BE2C (cell line): ENCODE data around the gene PBX4.

Experiments used
- DNase-seq: peaks from one replicate; pipeline ENCODE4 v3.0.0-alpha.2; 2020
- H3K27me3 ChIP-seq: fragments of 250-450 bp; sonication (Bioruptor Pico); 2 replicates; pipeline ENCODE4 v1.5.1; 2020; ENCODE audit warnings: mild to moderate bottlenecking
- H3K36me3 ChIP-seq: fragments of 250-450 bp; sonication (Bioruptor Pico); 2 replicates; pipeline ENCODE4 v1.5.1; 2020; ENCODE audit warnings: mild to moderate bottlenecking
- H3K4me1 ChIP-seq: fragments of 250-450 bp; sonication (Bioruptor Pico); 2 replicates; pipeline ENCODE4 v1.5.1; 2020
- H3K4me3 ChIP-seq: 2 replicates; pipeline ENCODE4 v1.5.1; 2011; ENCODE audit warnings: low read depth, low read length
- H3K9me3 ChIP-seq: fragments of 250-450 bp; sonication (Bioruptor Pico); 2 replicates; pipeline ENCODE4 v1.5.1; 2020
- CTCF ChIP-seq: IDR thresholded peaks from 2 replicates; pipeline ENCODE4 v1.5.1; 2012; ENCODE audit warnings: mild to moderate bottlenecking, low read depth, low read length

The PBX4 gene

GRCh38 chr19:19581391-19581790 is 37.1 kb downstream of the PBX4 start:
- no peak for TF ChIP-seq CTCF
- H3K9me3 ChIP-seq = no peaks in the 10 kb centered on the region
- DNase-seq = no peak
- no peaks in the 10 kb centered on the region for H3K36me3 ChIP-seq
- no peaks in the 10 kb centered on the region for H3K27me3 ChIP-seq
- no peak overlapping the region for H3K4me3 ChIP-seq
- H3K4me1 ChIP-seq = no peaks in the 10 kb centered on the region

GRCh38 chr19:19580418-19580817 is 38.1 kb downstream of the PBX4 start:
- H3K4me1 ChIP-seq = no peaks in the 10 kb centered on the region
- TF ChIP-seq CTCF = no peak
- H3K4me3 ChIP-seq = no peak overlapping the region

GRCh38 chr19:19579533-19580361 is 38.7 kb downstream of the PBX4 start:
- H3K4me1 ChIP-seq = no peaks in the 10 kb centered on the region
- no peaks in the 10 kb centered on the region for H3K9me3 ChIP-seq
- no peak for DNase-seq
- TF ChIP-seq CTCF = no peak
- H3K27me3 ChIP-seq = no peaks in the 10 kb centered on the region
- H3K4me3 ChIP-seq = no peak overlapping the region
- H3K36me3 ChIP-seq = no peaks in the 10 kb centered on the region

More at GRCh38 chr19:19580418-19580817, 38.1 kb downstream of the PBX4 start:
- Histone ChIP-seq H3K27me3 (no peaks in the 10 kb centered on the region), H3K36me3 (no peaks in the 10 kb centered on the region), H3K9me3 (no peaks in the 10 kb centered on the region)
- no peak for DNase-seq

- no peak for TF ChIP-seq CTCF
- Histone ChIP-seq H3K27me3 (no peaks in the 10 kb centered on the region), H3K36me3 (no peaks in the 10 kb centered on the region), H3K4me1 (no peaks in the 10 kb centered on the region), H3K4me3 (no peak overlapping the region), H3K9me3 (no peaks in the 10 kb centered on the region)
- DNase-seq = peak; percentile 34
These were observed 40.2 kb downstream of the PBX4 start for GRCh38 chr19:19578252-19578651.

- Histone ChIP-seq H3K9me3 (peaks cover 3% of the 10 kb centered on the region; the same call in 1 of the 2 replicates), H3K4me1 (no peaks in the 10 kb centered on the region), H3K27me3 (no peaks in the 10 kb centered on the region), H3K4me3 (no peak overlapping the region), H3K36me3 (no peaks in the 10 kb centered on the region)
- no peak for DNase-seq
- TF ChIP-seq CTCF = no peak
These were observed 43.1 kb downstream of the PBX4 start for GRCh38 chr19:19575411-19575810.

GRCh38 chr19:19571071-19571786 is 47.3 kb downstream of the PBX4 start:
- no peak for DNase-seq
- Histone ChIP-seq H3K4me1 (no peaks in the 10 kb centered on the region), H3K36me3 (no peaks in the 10 kb centered on the region), H3K4me3 (no peak overlapping the region), H3K27me3 (no peaks in the 10 kb centered on the region), H3K9me3 (peaks cover 3% of the 10 kb centered on the region; the same call in 1 of the 2 replicates)
- no peak for TF ChIP-seq CTCF
